HG03066 (cell line): ENCODE measurements around the gene SLC25A1.

ENCODE experiments used
- ATAC-seq: cut with Tn5 transposase; IDR thresholded peaks from one replicate; pipeline ENCODE4 v1.9.1; 2021; ENCODE audit warnings: low read depth; ENCODE audit not compliant: unreplicated experiment

The SLC25A1 gene

DNA sequence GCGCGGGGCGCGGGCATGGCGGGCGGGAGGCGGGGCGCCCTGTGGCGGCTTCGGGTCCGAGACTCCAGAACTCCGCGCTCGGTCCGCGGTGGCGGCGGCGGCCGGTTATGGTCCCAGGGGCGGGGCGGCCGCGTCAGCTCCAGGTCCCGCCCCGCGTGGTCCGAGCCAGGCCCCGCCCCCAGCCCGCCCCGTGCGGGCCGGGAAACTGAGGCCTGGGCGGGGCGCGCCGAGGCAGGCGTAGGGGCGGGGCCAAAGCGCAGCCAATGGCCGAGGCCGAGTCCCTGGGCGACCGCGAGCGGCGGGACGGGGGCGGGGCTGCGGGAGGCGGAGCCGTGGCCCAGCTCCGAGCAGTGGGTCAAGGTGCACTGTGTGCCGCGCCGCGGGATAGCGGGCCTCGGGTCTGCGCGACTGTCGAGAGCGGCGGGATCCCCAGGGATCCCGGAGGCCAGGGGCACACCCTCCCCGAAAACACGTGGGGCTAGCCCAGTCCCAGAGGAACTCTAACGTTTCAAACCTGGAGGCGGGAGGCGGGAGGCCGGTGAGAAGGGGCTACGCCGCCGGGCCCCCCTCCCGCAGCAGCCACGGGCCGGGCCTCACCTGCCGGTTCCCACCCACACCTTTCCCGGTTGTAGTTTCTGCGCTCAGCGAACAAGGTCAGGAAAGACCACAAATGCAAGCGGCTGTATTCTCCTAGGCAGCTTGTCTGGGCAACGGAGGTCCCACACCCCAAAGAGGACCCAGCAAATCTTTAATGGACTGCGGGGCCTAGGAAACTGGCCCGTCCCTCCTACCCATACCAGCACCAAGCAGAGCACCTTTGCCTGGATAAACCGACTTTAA lies at the start of gene SLC25A1:
TSS of gene SLC25A1 (minus strand) at position 80 of the 840 bp plus-strand sequence. CDS start at position 17, 63 bp downstream.
- ATAC-seq, result peak; percentile 67

DNA sequence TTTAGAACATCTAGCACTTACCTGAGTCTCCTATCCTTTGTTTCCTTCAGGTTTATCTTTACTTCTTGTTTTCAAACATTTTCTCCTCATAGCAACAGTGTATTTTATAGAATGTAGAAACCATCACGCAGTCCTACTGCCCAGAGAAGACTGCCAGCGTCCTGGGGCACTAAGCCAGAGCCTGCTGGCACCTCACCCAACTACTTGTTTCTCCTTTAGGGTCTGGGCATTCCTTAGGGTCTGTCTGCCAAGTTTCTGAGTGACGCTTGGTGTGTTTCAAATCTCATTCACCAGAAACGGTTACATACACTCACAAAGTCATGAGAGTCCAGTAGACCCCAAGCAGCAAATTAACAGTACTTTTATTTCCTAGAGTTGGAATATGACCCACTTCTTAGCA lies 49.6 kb upstream of the SLC25A1 start:
- no peak for ATAC-seq

DNA sequence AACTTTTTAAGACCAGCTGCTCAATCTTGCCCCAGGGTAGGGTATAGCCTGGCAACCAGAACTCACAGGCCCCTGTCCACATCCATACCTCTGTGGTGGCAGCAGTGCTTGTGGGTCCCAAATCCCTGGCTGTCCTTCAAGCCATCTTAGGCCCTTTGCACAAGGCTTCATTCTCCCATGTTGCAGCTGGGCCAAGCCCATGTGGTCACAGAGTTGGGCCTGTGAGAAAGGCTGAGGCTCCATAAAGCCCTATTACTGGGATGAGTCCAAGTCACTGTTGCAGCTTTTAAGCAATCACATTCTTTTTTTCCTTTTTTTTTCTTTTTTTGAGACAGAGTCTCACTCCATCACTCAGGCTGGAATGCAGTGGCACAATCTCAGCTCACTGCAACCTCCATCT lies 47.9 kb upstream of the SLC25A1 start:
- no peak for ATAC-seq

DNA sequence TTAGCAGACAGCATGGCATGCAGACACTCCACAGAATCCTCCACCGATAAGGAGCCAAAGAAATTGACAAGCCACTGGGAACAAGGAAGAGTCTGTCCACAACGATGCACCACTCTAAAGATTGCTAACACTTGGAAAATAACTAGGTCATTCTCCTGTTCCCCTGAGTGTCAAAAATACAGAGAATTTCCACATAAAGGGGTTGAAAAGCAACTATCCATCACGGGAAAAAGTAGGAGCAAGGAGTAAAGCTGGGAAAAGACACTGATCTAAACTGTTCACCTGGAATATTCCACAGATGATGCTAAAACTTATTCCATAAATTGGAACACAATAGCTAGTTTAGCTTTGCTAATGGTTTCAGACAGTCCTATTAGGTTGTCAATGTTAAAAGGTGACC lies 47.0 kb upstream of the SLC25A1 start:
- ATAC-seq, result no peak

DNA sequence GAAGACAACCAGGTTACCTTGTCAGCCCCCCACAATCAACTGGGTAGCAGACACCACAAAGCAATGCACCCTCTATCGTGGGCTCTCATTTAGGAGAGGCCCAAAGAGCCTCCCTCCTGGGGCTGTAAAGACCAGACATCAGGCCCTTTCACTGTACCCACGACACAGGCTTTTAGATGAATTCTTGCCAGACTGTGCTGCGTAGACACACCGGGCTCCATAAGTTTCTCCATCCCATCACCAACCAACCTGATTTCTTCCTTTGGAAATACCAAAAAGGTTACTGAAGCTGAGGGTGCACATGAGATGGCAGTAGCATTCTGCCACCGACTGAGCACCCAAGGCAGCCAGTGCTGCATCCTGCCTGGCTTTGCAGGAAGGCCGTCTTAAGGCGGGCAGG lies 46.4 kb upstream of the SLC25A1 start:
- ATAC-seq, result no peak

GRCh38 chr22:19224557-19224956 lies 46.0 kb upstream of the SLC25A1 start:
- no peak for ATAC-seq

- no peak for ATAC-seq
Observed at GRCh38 chr22:19223617-19224016, 45.1 kb upstream of the SLC25A1 start.

- no peak for ATAC-seq
Observed at GRCh38 chr22:19223110-19223509, 44.6 kb upstream of the SLC25A1 start.

DNA sequence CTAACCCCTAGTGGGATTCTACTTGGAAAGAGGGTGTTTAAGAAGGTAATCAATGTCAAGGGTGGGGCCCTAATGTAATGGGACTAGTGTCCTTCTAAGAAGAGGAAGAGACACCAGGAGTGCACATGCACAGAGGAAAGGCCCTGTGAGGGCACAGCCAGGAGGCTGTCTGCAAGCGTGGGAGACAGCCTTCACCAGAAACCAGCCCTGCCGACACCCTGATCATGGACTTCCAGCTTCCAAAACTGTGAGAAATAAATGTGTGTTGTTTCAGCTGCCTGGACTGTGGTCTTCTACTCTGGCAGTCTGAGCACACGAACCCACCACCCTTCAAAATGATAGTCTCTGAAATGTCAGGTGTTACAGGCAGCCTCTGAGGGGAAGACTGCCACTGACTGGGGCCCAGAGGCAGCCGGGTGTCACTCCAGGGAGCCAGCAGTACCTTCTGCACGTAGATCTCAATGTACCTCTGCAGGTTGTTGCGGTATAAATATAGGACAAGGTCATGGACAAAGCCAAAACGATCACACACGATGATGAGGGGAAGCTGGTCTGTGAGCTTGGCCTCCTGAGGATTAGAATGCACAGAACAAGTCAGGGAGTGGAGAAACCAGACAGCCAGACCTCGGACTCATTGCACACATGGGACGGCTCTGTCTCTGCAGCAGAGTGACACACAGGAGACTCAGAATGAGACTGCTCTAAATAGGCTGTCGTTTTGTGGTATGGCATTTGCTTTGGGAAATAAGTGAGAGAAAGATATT lies 43.9 kb upstream of the SLC25A1 start:
- ATAC-seq, result no peak

GRCh38 chr22:19220867-19221266 lies 42.3 kb upstream of the SLC25A1 start:
- no peak for ATAC-seq

- ATAC-seq, result no peak
Observed at GRCh38 chr22:19218541-19219233, 40.2 kb upstream of the SLC25A1 start.

DNA sequence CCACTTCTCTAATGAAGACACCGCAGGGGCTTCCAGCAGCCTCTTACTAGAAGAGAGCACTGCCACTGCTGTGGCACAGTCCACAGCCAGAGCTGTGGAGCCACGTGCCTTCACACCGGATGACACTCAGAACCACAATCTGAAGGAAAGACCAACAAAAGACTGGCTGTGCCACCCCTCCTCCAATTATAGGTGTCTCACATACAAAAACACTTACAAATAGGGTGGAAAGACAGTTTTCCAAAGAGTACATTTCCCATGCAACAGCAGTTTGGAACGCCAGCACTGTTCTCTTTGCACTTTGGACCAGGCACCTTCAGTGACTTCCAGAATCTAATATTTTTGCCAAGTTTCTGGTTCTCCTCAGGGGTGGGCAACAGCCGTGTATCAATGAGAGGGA lies 38.0 kb upstream of the SLC25A1 start:
- no peak for ATAC-seq

DNA sequence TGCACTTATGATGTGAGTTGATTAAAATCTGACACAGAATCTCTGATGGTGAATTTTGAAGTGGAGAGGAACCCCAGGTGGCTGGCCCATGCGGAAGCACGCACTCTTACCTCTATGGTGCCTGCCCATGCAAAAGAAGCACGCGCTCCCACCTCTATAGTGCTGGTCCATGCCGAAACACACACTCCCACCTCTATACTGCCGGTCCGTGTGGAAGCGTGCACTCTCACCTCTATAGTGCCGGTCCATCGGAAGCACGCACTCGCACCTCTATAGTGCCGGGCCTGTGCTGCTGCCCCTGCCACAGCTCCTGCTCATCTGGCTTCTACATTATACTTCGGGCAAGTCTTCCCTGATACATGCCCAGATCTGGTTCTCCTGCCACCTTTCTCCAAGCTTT lies 36.8 kb upstream of the SLC25A1 start:
- no peak for ATAC-seq

DNA sequence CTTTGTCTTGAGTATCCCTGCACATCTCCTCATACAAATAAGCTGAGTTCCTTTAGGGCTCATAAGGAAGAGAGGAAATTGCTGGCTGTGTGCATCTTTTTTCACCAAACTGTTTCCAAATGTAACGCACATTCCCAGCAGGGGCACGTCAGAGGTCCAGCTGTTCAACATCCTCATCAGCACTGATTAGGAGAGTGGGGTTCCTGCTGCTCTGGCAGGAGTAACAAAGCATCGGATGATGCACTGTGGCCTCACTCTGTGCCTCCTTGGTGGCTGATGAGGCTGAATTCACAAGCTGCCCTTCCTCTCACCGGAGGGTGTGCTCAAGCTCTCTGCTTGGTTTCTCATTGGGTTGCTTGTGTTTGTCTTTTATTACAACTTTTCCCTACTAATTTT lies 35.5 kb upstream of the SLC25A1 start:
- ATAC-seq, result no peak

DNA sequence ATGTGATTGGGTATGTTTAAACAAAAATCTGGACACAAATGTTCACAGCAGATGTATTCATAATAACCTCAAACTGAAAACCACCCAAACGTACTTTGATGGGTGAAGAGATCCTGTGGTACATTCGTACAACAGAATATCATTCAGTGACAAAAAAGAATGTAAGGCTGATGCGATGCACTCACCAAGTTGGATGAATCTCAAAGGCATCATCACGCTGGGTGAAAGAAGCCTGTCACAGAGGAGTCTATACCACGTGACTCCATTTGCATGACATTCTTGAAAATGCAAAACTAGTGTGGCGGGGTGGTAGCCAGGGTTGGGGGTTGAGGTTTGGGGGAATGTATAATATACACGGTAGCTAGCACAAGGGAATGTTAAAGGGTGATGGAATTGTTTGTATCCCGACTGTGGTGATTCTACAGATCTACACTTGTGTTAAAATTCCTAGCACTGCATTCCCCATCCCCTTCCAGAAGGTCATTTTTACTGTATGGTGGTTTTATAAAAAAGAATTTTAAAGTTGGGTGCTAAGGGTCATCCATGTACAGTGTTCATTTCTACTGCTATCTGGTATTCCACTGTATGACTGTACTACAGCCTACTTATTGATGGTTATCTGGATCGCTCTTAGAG lies 35.0 kb upstream of the SLC25A1 start:
- no peak for ATAC-seq

GRCh38 chr22:19213001-19213400 lies 34.5 kb upstream of the SLC25A1 start:
- no peak for ATAC-seq

DNA sequence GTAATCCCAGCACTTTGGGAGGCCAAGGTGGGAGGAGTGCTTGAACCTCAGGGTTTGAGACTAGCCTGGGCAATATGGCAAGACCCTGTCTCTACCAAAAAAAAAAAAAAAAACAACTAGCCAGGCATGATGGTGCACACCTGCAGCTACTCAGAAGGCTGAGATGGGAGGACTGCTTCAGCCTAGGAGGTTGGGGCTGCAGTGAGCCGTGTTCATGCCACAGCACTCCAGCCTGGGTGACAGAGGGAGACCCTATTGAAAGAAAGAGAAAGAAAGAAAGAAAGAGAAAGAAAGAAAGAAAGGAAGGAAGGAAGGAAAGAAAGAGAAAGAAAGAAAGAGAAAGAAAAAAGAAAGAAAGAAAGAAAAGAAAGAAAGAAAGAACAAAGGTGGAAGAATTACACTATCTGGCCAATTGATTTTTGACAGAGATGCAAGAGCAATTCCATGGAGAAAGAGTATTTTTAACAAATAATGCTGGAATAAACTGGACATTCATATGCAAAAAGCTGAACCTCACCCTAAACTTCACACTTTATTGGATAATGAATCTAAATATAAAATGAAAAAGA lies 33.9 kb upstream of the SLC25A1 start:
- ATAC-seq, result no peak

DNA sequence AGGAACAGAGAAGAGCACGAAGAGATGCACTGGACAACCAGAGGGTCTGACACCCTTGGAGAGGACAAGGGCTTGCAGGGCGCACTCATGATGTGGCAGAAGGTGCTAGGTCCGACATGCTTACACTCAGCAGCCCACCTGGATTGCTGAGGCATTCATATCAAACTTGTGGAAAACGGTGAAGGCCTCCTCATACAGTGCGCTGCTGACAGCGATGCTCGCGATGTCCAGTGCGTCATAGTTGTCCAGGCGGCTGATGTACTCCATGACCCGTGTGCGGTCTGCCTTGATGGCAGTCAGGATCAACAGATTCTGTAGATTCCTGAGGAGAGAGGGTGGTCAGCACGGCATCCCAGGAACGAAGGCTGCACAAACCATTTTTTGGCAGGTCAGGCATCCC lies 31.7 kb upstream of the SLC25A1 start:
- no peak for ATAC-seq

- ATAC-seq, result no peak
Observed at GRCh38 chr22:19208287-19208847, 29.8 kb upstream of the SLC25A1 start.

GRCh38 chr22:19207884-19208283 lies 29.3 kb upstream of the SLC25A1 start:
- ATAC-seq, result no peak
